Measurements from ENCODE around the gene RXRG.
"Not testable (repeated sequence)": the region's sequence is repeated elsewhere in the genome, so short reads cannot be mapped to it uniquely, and the experiment has no call there.

RXRG gene

DNA sequence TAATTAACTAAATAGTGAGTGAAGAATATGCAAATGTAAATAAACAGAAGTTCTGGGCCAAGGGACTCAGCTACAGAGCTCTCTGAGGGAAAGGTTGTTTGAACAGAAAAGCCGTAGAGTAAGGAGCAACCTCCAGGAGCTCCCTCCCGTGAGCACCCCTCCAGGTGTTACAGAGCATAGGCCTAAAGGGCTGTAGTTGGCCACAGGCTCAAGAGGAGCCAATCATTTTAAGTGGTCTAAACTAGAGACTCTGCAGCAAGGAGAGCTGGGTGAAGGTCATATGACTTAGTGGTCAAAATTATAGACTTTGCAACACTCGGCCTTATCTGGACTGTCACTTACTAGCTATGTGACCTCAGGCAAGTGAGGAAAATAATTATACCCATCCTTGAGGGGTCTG, 19.1 kb upstream of the RXRG start:
- H3K4me3 ChIP-seq (ENCODE audit: low read length) = no peak overlapping the region
- no peak for TF ChIP-seq ZNF274 (IDR thresholded peaks at IDR 0.05; ENCODE audit: low read depth, low read length)

DNA sequence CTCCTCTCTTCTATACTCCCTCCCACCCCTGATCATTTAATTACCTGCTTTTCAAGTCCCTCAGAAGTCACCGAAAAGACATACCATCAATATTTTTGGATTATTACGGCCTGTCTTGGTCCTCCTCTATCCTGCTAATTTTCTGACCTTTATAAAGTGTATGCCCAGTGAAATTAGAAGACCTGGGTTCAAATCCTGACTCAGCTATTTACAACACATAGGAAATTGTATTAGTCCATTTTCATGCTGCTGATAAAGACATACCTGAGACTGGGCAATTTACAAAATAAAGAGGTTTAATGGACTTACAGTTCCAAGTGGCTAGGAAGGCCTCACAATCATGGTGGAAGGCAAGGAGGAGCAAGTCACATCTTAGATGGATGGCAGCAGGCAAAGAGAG, 14.8 kb upstream of the RXRG start:
- H3K4me3 ChIP-seq (ENCODE audit: low read length) = not testable (repeated sequence)

- no peak overlapping the region for H3K4me3 ChIP-seq (ENCODE audit: low read length)
- TF ChIP-seq ZNF274 (IDR thresholded peaks at IDR 0.05; ENCODE audit: low read depth, low read length) = no peak
These were observed 11.9 kb upstream of the RXRG start for GRCh38 chr1:165456861-165457260.

DNA sequence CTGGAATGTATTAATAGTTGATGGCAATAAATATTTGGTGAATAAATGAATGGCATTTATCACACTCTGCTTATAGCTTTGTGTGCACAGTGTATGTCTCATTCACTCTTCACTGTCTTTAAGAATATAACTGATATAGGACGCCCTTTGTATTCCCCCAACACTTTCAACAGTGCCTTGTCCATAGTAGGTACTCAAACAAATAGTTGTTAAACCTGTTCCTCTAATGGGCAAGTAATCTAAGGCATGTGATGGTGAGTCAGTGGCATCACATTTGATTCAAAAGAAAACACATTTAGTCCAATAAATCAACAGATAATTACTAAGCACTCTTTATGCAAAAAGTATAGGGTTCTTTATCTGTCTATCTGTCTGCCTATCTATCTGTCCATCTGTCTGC, 11.2 kb upstream of the RXRG start:
- no peak overlapping the region for H3K4me3 ChIP-seq (ENCODE audit: low read length)
- no peak for TF ChIP-seq ZNF274 (IDR thresholded peaks at IDR 0.05; ENCODE audit: low read depth, low read length)

- no peak overlapping the region for H3K4me3 ChIP-seq (ENCODE audit: low read length)
- no peak for TF ChIP-seq ZNF274 (IDR thresholded peaks at IDR 0.05; ENCODE audit: low read depth, low read length)
These were observed 10.2 kb upstream of the RXRG start for GRCh38 chr1:165455111-165455510.

- TF ChIP-seq ZNF274 (IDR thresholded peaks at IDR 0.05; ENCODE audit: low read depth, low read length) = no peak
- no peak overlapping the region for H3K4me3 ChIP-seq (ENCODE audit: low read length)
These were observed 9.2 kb upstream of the RXRG start for GRCh38 chr1:165454091-165454610.

- TF ChIP-seq ZNF274 (IDR thresholded peaks at IDR 0.05; ENCODE audit: low read depth, low read length) = no peak
- no peak overlapping the region for H3K4me3 ChIP-seq (ENCODE audit: low read length)
These were observed 7.6 kb upstream of the RXRG start for GRCh38 chr1:165452336-165453130.

DNA sequence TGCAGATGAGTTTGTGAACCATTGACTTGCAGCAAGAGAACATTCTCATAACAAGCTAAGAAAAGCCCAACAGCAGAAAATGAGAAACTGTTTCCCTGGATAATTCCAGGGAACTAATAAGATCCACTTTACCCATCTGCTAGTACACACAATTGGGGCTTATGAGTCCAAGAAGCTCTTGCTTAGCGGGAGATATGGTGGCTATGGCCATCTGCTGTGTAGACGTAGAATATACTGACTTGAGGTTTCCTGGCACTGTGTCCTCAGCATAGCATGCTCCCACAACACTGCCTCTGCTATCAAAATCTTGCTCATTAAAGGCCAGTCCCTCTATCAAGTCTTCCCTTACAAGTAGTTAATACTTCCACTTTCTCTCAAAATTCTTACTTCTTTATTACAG, 6.8 kb upstream of the RXRG start:
- H3K4me3 ChIP-seq (ENCODE audit: low read length) = no peak overlapping the region
- TF ChIP-seq ZNF274 (IDR thresholded peaks at IDR 0.05; ENCODE audit: low read depth, low read length) = no peak

- H3K4me3 ChIP-seq (ENCODE audit: low read length) = no peak overlapping the region
- TF ChIP-seq ZNF274 (IDR thresholded peaks at IDR 0.05; ENCODE audit: low read depth, low read length) = no peak
These were observed 4.2 kb upstream of the RXRG start for GRCh38 chr1:165449131-165449530.

GRCh38 chr1:165445388-165445787, 462 bp upstream of the RXRG start:
- H3K4me3 ChIP-seq (ENCODE audit: low read length) = no peak overlapping the region
- TF ChIP-seq ZNF274 (IDR thresholded peaks at IDR 0.05; ENCODE audit: low read depth, low read length) = no peak

- TF ChIP-seq ZNF274 (IDR thresholded peaks at IDR 0.05; ENCODE audit: low read depth, low read length) = no peak
- H3K4me3 ChIP-seq (ENCODE audit: low read length) = no peak overlapping the region
These were observed 1.2 kb downstream of the RXRG start for GRCh38 chr1:165443539-165444311.

- no peak overlapping the region for H3K4me3 ChIP-seq (ENCODE audit: low read length)
- TF ChIP-seq ZNF274 (IDR thresholded peaks at IDR 0.05; ENCODE audit: low read depth, low read length) = no peak
These were observed 2.3 kb downstream of the RXRG start for GRCh38 chr1:165442653-165443052.

DNA sequence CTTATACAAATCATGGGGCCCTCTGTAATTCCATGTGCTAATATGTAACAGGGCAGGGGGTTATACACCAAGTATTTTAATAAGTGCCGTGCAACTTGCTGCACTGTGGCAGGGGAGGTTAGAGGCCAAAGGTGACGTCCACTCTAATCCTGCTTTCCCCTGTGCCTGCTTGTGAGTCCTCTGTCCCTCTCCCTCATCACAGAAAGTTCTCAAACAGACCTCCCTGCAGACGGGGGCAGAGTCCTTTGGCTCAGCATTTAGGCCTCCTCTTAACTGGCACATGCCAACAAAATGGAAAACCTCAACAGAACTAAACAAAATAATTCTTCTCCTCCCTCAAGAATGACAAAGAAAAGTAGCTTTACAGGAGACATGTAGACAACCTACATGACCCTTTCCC, 2.9 kb downstream of the RXRG start:
- no peak for TF ChIP-seq ZNF274 (IDR thresholded peaks at IDR 0.05; ENCODE audit: low read depth, low read length)
- H3K4me3 ChIP-seq (ENCODE audit: low read length) = no peak overlapping the region

DNA sequence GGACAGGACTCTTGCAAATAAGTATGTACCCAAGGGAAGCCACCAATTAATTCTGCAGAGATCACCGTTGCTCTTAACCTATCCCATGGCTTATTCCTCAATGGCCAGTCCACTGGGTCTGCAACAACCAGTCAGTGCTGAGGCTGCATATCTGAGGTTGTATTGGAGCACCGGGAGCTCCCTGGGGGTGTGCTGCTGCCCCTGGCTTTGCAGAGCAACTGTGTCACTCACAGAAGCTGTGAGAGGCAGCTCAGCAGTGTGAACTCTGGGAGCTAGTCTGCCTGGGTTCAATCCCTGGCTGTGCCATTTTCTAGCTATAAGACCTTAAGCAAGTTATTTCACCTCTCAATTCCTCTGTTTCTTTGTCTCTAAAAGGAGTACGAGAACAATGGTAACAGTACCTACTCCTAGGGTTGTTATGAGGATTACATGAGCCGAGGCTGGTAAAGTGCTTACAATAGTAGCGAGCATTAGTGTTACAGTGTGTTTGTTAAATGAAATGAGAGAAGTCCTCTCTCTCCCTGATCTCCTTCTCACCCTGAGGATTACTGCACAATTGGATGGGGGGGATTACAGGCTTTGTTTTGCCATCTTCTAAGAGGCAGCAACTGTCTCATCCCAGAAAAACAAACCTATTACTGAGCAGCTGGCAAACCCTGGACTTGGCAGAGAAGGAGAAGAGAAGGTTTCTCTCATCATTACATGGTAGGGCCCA, 3.6 kb downstream of the RXRG start:
- H3K4me3 ChIP-seq (ENCODE audit: low read length) = no peak overlapping the region
- TF ChIP-seq ZNF274 (IDR thresholded peaks at IDR 0.05; ENCODE audit: low read depth, low read length) = no peak
